HG03039 (cell line): ENCODE data around the gene C17orf58.
"Not testable (repeated sequence)": the region's sequence is repeated elsewhere in the genome, so short reads cannot be mapped to it uniquely, and the experiment has no call there.

Experiments used
- ATAC-seq: cut with Tn5 transposase; IDR thresholded peaks from one replicate; pipeline ENCODE4 v1.9.1; 2021; ENCODE audit warnings: mild to moderate bottlenecking, moderate library complexity; ENCODE audit not compliant: unreplicated experiment

The C17orf58 gene

GRCh38 chr17:67996301-67997171, at the start of gene C17orf58:
Gene C17orf58 (minus strand): TSS chr17:67996469. CDS start chr17:67996198, 271 bp downstream.
- ATAC-seq: not testable (repeated sequence)

- no peak for ATAC-seq
These were observed 40.3 kb upstream of the C17orf58 start for GRCh38 chr17:68036304-68037147.

- peak; percentile 82 for ATAC-seq
These were observed 39.4 kb upstream of the C17orf58 start, which contains the start of gene KPNA2 for GRCh38 chr17:68035523-68036303. Gene KPNA2 (plus strand): TSS chr17:68035735. CDS start chr17:68037133, 1,398 bp downstream.

DNA sequence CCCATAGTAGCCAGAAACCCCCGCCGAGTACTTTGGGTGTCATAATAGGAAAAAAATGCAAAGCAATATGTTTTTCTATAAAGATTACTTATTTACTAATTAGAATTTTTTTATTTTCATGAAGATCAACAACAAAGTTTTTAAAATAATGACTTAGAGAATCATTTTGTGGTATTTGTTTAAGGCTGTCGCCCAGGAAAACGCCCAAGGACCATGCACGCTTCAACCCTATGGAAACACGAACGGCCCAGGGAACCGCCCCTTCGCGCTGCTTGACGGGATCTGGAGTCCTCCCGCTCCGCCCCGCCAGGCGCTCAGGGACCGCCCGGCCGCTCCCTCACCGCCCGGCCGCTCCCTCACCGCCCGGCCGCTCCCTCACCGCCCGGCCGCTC, 38.9 kb upstream of the C17orf58 start:
- peak; percentile 83 for ATAC-seq

- no peak for ATAC-seq
These were observed 38.1 kb upstream of the C17orf58 start for GRCh38 chr17:68034452-68034776.

- ATAC-seq: no peak
These were observed 37.6 kb upstream of the C17orf58 start for GRCh38 chr17:68033636-68034451.

DNA sequence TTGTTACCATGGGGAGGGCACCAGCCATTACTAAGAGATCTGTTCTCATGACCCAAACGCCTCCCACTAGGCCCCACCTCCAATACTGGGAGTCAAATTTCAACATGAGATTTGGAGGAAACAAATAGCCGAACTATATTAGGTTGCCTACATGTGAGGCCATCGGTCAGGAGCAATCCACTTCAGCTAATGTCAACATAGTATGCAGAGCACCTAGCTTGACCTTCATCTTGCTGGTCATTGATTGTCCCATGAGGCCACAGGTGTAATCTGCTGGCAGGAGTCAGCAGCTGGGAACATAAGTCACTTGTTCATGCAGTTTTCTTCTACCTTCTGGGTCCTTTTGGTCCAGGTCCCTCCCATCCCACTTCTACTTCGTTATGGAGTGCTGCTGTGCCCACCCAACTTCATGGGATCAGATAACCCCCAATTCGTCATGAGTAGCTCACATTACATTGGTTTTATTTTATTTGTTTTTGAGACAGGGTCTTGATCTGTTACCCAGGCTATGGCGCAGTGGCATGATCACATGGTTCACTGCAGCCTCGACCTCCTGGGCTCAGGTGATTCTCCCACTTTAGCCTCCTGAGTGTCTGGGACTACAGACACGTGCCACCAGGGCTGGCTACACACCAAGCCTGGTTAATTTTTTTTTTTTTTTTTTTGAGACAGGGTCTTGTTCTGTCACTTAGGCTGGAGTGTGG, 33.4 kb upstream of the C17orf58 start:
- no peak for ATAC-seq

DNA sequence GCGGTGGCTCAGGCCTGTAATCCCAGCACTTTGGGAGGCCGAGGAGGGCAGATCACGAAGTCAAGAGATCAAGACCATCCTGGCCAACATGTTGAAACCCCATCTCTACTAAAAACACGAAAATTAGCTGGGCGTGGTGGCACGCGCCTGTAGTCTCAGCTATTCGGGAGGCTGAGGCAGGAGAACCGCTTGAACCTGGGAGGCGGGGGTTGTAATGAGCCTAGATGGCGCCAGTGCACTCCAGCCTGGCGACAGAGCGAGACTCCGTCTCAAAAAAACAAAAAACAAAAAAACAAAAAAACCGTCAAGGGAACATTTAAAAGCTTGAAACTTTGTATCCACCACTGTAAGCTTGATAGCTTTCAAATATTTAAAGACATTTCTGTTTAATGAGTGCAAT, 26.3 kb upstream of the C17orf58 start:
- ATAC-seq: not testable (repeated sequence)

DNA sequence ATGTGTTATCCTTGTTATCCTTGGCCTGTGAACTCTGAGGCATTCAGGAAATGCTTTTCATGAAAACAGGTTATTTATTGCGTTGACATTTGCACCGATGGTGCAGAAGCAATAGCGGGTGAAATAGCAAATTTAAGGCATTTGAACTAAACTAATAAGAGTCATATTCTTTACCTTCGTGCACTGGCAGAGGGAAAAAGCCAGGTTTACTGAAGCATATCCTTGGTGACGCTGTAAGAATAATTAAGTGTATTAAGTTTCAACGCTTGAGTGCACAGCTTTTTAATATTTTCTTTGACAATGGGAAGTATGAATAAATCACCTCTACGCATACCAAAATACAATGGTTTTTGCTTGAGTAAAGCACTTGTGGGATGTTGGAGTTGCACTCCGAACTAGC, 25.7 kb upstream of the C17orf58 start:
- ATAC-seq: no peak

DNA sequence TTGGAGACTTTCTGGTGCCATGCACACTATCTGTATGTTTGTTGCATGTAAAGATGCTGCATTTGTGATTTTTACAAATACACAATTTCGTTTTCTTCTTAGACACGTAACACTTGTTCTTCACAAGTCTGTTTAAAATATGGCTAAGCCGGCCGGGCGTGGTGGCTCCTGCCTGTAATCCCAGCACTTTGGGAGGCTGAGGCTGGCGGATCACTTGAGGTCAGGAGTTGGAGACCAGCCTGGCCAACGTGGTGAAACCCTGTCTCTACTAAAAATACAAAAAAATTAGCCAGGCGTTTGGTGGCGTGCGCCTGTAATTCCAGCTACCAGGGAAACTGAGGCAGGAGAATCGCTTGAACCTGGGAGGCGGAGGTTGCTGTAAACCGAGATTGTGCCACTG, 24.5 kb upstream of the C17orf58 start:
- ATAC-seq: not testable (repeated sequence)

GRCh38 chr17:68020409-68020756, 24.1 kb upstream of the C17orf58 start:
- ATAC-seq: no peak

- peak; percentile 78 for ATAC-seq
These were observed 23.6 kb upstream of the C17orf58 start for GRCh38 chr17:68019675-68020408.

GRCh38 chr17:68019336-68019674, 23.0 kb upstream of the C17orf58 start:
- no peak for ATAC-seq

GRCh38 chr17:68018493-68018892, 22.2 kb upstream of the C17orf58 start:
- not testable (repeated sequence) for ATAC-seq

- ATAC-seq: no peak
These were observed 20.6 kb upstream of the C17orf58 start for GRCh38 chr17:68016838-68017237.

DNA sequence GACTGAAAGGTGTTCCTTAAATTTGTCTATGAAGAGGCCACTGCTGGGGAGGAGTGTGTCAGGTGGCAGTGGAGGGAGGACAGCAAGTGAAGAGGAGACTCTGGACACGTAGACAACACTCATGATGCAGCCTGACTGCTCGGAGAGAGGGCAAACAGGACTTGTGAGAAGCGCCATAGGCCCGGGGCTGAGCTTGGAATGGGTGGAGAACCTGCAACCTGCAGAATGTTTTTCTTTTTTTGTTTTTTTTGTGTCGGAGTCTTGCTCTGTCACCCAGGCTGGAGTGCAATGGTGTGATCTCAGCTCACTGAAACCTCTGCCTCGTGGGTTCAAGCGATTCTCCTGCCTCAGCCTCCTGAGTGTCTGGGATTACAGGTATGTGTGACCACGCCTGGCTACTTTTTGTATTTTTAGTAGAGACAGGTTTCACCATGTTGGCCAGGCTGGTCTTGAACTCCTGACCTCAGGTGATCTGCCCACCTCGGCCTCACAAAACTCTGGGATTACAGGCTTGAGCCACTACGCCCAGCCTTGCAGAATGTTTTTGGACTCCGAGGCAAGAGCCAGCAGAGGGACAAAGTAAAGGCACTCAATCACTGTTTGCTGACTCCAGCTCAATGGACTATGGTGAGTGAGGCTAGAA, 18.9 kb upstream of the C17orf58 start:
- no peak for ATAC-seq

DNA sequence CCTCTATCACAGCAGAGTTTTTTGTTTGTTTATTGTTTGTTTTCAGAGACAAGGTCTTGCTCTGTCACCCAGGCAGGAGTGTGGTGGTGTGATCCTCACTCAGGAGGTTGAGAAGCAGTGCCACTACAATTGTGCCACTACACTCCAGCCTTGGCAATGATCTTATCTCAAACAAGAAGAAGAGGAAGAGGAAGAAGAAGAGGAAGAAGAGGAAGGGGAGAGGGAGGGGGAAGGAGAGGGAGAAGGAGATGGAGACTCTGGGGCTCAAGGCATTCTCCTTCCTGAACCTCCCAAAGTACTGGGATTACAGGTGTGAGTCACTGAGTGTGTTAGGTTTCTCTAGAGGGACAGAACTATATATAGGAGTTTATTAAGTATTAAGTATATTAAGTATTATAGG, 17.1 kb upstream of the C17orf58 start:
- ATAC-seq: no peak

DNA sequence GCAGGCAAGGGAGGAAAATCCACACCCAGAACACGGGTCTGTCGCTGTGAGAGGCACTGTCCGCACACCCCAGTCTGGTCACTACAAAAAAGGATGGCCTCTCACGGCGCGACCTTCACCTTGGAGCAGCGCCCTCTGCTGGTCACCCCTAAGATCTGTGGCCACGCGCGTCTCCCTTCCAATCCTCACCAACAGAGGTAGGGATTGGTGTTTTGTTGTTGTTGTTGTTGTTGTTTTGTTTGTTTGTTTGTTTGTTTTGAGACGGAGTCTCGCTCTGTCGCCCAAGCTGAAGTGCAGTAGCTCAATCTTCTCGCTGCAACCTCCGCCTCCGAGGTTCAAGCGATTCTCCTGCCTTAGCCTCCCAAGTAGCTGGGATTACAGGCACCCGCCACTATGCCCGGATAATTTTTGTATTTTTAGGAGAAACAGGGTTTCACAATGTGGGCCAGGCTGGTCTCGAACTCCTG, 15.0 kb upstream of the C17orf58 start:
- ATAC-seq: no peak

DNA sequence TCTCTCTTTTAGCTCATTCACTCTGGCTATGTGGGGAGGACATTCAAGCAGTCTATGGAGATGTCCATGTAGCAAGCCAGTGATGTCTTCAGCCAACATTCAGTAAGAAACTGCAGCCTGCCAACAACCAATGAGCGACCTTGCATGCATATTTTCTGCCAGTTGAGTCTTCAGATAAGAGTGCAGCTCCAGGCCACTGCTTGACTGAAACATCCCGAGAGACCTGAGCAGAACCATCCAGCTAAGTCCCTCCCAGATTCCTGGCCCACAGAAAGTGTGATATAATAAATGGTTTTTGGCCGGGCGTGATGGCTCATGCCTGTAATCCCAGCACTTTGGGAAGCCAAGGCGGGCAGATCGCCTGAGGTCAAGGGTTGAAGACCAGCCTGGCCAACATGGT, 10.5 kb upstream of the C17orf58 start:
- no peak for ATAC-seq
